Gastrocnemius medialis (tissue), 4 donors: Measurements from ENCODE around the gene PROCA1. TPM values are rescaled to one million over a fixed set of nuclear protein-coding genes. Genes with fewer than 3 reads are reported as not detected.

ENCODE experiments used
- ATAC-seq, 2 donors: fragments of 150-250 bp; one replicate each; pipeline ENCODE4 v1.9.1; 2016
- DNase-seq, 2 donors: peaks; one replicate each; pipeline ENCODE4 v3.0.0-alpha.2; 2019
- H3K27ac ChIP-seq, 4 donors: fragments of 200-600 bp; sonication (generic); 1 replicate in 1 of 4; 2 replicates in 3 of 4; pipeline ENCODE4 v1.5.1; 2016 to 2018; ENCODE audit warnings: mild to moderate bottlenecking in 2 of 4, moderate library complexity in 1 of 4
- H3K27me3 ChIP-seq, 3 donors: fragments of 200-600 bp; sonication (generic) in 2 of 3; 1 replicate in 1 of 3; 2 replicates in 2 of 3; pipeline versions ENCODE4 v1.5.1 to v1.6.0; 2016 to 2019; ENCODE audit warnings: mild to moderate bottlenecking in 1 of 3, moderate library complexity in 1 of 3
- H3K36me3 ChIP-seq, 2 donors: fragments of 200-600 bp; sonication (generic) in 1 of 2; one replicate each; pipeline ENCODE4 v1.5.1; 2017 to 2018
- H3K4me1 ChIP-seq, 2 donors: fragments of 200-600 bp; sonication (generic) in 1 of 2; one replicate each; pipeline ENCODE4 v1.5.1; 2016 to 2017; ENCODE audit warnings: mild to moderate bottlenecking in 2 of 2
- H3K4me3 ChIP-seq, 4 donors: fragments of 200-600 bp; sonication (generic) in 3 of 4; 1 replicate in 1 of 4; 2 replicates in 3 of 4; pipeline ENCODE4 v1.5.1; 2016 to 2019; ENCODE audit warnings: mild to moderate bottlenecking in 2 of 4
- H3K9me3 ChIP-seq, 3 donors: fragments of 200-600 bp; sonication (generic) in 2 of 3; 1 replicate in 1 of 3; 2 replicates in 2 of 3; pipeline ENCODE4 v1.5.1; 2016 to 2019
- POLR2A ChIP-seq, 2 donors: fragments of 450-650 bp; IDR thresholded peaks; one replicate each; pipeline ENCODE4 v1.6.1; 2017; ENCODE audit warnings: antibody characterized with exemption in 2 of 2, mild to moderate bottlenecking in 2 of 2, moderate library complexity in 2 of 2
- in situ Hi-C, 4 donors: fragments of 200-750 bp; cut with MboI; loops; one replicate each; pipeline versions ENCODE4 v1.15.0 to v1.8.0; 2017; ENCODE audit warnings: low sequenced_read_pairs in 4 of 4
- intact Hi-C: fragments of 100-400 bp; cut with DNase I; formaldehyde crosslinking; loops from one replicate; pipeline ENCODE4 v1.15.1; 2023; ENCODE audit warnings: low total_unique reads
- total RNA-seq, 4 donors: library from RNA; depleted of rRNA; stranded (reverse); fragments of >200 nt; gene quantifications; one replicate each; pipeline versions ENCODE4 v1.1.0 to v1.2.3, GENCODE V29; 2016
- TF ChIP-seq, protein P1 (sequence below), 5 experiments: fragments of 450-650 bp in 3 of 5; fragments of 200-600 bp in 2 of 5; sonication (generic) in 2 of 5; IDR thresholded peaks in 4 of 5; conservative IDR thresholded peaks in 1 of 5; 1 replicate in 4 of 5; 2 replicates in 1 of 5; pipeline ENCODE4 v1.5.1; 2016 to 2019; ENCODE audit warnings: antibody characterized with exemption in 5 of 5, mild to moderate bottlenecking in 3 of 5, moderate library complexity in 3 of 5

Gene PROCA1
- total RNA-seq, 4 donors from 2014 or later, result 0.42 to 1.6 (median 0.49) TPM; not detected in 1

DNA sequence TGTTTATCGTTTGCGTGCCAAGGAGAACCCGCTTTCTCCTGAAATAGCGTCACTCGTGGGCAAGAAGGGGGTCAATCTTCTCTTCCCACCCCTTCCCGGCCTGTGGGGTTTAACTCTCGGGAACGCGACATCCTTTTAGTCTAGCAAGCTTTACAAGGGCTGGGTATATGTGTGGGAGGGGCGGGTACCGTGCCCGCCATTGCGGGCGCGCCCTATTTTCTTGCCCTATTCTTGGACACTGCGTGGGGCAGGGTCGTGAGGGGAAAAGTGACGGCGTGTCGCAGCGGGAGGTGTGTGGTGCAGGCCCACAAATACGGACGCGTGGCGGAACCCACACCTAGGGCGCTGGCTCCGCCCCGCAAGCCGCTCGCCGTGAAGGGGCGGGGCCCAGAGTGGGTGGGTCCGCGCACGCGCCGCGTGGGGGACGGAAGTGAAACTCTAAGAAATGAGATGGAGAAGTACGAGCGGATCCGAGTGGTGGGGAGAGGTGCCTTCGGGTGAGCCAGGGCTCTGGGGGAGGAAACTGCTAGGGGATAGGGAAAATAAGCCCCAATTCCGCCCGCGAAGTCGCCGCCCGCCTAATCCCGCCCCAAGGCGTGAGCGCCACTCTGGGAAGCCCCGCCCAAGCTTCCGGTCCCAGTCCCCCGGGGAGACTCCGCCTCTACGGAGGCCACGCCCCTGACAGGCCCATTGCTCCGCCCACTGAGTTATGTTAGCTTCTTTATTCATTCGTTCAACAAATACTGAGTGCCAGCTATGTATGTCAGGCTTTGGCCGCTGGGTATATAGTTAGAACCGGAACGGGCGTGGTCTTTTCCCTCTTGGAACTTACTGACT lies 16.9 kb upstream of the PROCA1 start, which contains the start of gene NEK8:
NEK8 (plus strand) TSS at position 425 of the 837 bp plus-strand sequence; CDS start at position 451, 26 bp downstream.
- ATAC-seq, result peak; percentile 79 to 82
- in situ Hi-C loops, result no loop called here

DNA sequence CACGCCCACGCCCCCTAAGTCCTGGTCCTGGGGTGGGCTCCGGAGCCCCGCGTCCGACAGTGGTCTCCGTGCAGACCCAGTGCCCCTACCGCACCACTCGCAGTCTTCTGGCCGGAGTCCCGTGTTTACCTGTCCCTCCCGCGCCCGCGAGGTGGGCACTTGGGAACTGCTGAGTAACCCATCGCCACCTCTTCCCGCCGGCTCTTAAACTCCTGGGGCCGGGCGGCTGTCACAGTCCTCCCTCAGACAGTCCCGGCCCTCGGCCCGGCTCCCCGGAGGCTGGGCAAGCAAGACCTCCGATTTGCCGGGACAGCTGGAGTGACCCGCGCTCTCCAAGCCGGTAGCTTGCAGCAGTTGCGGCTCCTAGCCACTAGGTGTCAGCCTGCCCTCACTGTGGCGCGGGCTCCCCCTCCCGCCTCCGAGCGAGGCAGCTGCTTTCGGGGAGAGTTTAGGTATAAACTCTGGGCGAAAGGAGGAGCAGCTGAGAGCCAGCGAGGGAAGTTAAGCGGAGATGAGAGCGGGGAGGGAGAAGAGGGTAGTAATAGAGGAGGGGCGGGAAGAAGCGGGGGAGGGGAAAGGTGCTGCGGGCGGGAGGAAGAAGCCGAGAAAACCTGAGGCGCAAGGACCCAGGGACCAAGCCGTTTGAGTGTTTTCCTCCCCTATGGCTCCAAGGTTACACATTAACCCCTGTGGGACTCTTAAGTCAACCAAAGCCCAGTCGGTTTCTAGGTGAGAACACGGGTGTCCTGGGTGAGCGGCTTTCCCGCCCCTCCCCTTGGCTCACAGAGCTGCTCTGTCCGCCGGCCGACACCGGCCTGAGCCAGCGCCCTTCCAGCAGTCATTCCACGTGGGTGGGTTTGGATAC lies 15.2 kb upstream of the PROCA1 start:
- Histone ChIP-seq H3K4me3 (peak overlapping the region; percentile 70 to 92 (median 80)), H3K36me3 (peaks cover 6 to 30% of the 10 kb centered on the region in 2 donors), H3K27me3 (no peaks in the 10 kb centered on the region), H3K27ac (peak overlapping the region; percentile 56 to 99 (median 98)), H3K9me3 (no peaks in the 10 kb centered on the region), H3K4me1 (peaks cover 30 to 32% of the 10 kb centered on the region in 2 donors)
- intact Hi-C loops, result loop anchor here (1.0 to 5.0 kb wide), 5 partner anchors 16 to 385 kb away; partner anchors contain the start of gene FLOT2
- peak; percentile 59 to 65 for ATAC-seq
- TF ChIP-seq POLR2A (IDR thresholded peaks at IDR 0.05), result no peak
- TF ChIP-seq, protein P1, sequence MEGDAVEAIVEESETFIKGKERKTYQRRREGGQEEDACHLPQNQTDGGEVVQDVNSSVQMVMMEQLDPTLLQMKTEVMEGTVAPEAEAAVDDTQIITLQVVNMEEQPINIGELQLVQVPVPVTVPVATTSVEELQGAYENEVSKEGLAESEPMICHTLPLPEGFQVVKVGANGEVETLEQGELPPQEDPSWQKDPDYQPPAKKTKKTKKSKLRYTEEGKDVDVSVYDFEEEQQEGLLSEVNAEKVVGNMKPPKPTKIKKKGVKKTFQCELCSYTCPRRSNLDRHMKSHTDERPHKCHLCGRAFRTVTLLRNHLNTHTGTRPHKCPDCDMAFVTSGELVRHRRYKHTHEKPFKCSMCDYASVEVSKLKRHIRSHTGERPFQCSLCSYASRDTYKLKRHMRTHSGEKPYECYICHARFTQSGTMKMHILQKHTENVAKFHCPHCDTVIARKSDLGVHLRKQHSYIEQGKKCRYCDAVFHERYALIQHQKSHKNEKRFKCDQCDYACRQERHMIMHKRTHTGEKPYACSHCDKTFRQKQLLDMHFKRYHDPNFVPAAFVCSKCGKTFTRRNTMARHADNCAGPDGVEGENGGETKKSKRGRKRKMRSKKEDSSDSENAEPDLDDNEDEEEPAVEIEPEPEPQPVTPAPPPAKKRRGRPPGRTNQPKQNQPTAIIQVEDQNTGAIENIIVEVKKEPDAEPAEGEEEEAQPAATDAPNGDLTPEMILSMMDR (IDR thresholded peaks at IDR 0.05 in 4 of 5, conservative IDR thresholded peaks at IDR 0.05 in 1 of 5), result peak; percentile 98 to 100 (median 99)
- in situ Hi-C loops, result no loop called here
- peak; percentile 77 to 82 for DNase-seq

More for the DNA sequence above, 16.9 kb upstream of the PROCA1 start, which contains the start of gene NEK8:
- Histone ChIP-seq H3K36me3 (peaks cover 3 to 13% of the 10 kb centered on the region in 2 donors), H3K9me3 (no peaks in the 10 kb centered on the region), H3K27ac (peak within 1 kb of the TSS; percentile 90 to 99 (median 98)), H3K4me3 (peak within 1 kb of the TSS; percentile 70 to 92 (median 80)), H3K4me1 (peaks cover 19 to 21% of the 10 kb centered on the region in 2 donors), H3K27me3 (no peaks in the 10 kb centered on the region)
- TF ChIP-seq, protein P1 (IDR thresholded peaks at IDR 0.05 in 4 of 5, conservative IDR thresholded peaks at IDR 0.05 in 1 of 5), result no peak
- peak; percentile 67 to 77 for TF ChIP-seq POLR2A (IDR thresholded peaks at IDR 0.05)
- intact Hi-C loops, result loop anchor here (1.0 to 5.0 kb wide), 5 partner anchors 34 to 384 kb away; partner anchors contain the start of genes FLOT2 and PHF12
- DNase-seq, result peak; percentile 88 to 94

DNA sequence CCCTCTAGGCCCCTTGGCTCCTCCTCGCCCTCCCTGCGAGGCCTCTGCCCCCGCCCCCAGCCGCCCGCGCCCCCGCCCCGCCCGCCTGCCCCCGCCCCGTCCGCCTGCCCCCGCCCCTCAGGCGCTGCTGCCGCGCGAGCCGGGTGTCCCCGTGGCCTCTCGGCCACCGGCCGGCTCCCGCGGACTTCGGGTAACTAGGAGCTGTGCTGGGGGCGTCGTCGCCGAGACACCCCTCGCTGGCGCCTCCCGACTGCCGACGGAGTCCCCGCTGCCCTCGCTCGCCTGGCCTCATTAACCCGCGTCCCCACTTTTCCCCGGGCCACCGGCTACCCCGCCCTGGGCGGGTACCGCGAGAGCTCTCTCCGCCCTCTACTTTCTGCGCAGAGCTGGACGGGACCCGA lies 14.5 kb upstream of the PROCA1 start, which contains the start of gene TLCD1:
TLCD1 (minus strand) TSS at position 8 of the 401 bp plus-strand sequence. CDS start 136 bp downstream, outside the sequence.
- TF ChIP-seq, protein P1 (IDR thresholded peaks at IDR 0.05 in 4 of 5, conservative IDR thresholded peaks at IDR 0.05 in 1 of 5), result no peak
- no peak for TF ChIP-seq POLR2A (IDR thresholded peaks at IDR 0.05)
- Histone ChIP-seq H3K9me3 (no peaks in the 10 kb centered on the region), H3K36me3 (peaks cover 6 to 36% of the 10 kb centered on the region in 2 donors), H3K4me3 (peak within 1 kb of the TSS; percentile 70 to 92 (median 80)), H3K4me1 (peaks cover 37 to 38% of the 10 kb centered on the region in 2 donors), H3K27ac (peak within 1 kb of the TSS; percentile 56 to 99 (median 98)), H3K27me3 (no peaks in the 10 kb centered on the region)
- in situ Hi-C loops, result no loop called here
- intact Hi-C loops, result loop anchor here (1.0 to 5.0 kb wide), 4 partner anchors 24 to 386 kb away; partner anchors contain the start of gene FLOT2
- DNase-seq (no peak), ATAC-seq (peak; percentile 17 to 25)

DNA sequence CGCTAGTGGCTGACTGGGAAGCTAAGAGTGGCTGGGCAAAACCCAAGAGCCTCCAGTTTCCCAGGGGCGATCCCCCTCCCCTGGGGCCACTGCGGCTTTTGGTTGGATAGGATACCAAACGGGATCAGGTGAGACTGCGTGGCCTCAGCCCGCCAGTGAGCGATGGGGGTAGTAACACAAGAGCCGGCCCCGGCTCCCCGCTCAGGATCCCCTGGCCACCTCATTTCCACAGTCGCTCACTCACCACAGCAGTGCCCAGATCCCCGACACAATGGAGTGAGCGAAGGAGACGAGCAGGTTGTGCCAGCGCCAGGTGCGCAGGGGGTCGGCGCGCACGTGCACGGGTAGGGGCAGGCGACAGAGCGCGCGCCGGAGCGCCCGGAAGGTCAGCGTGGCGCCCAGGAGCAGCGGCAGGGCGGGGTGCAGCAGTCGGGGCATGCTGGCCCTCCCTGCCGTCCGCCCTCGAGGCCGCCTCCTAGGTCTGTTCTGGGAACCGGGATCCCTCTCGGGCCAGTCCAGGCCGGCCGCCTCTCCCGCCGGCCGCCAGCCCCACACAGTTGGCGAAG lies 14.1 kb upstream of the PROCA1 start:
- ATAC-seq, result no peak
- TF ChIP-seq, protein P1 (IDR thresholded peaks at IDR 0.05 in 4 of 5, conservative IDR thresholded peaks at IDR 0.05 in 1 of 5), result no peak
- TF ChIP-seq POLR2A (IDR thresholded peaks at IDR 0.05), result peak in 1 of 2 donors; percentile 30
- no peak for DNase-seq
- Histone ChIP-seq H3K4me3 (peak overlapping the region; percentile 70 to 92 (median 80)), H3K27me3 (no peaks in the 10 kb centered on the region), H3K4me1 (peaks cover 41 to 43% of the 10 kb centered on the region in 2 donors), H3K9me3 (no peaks in the 10 kb centered on the region), H3K36me3 (peaks cover 6 to 41% of the 10 kb centered on the region in 2 donors), H3K27ac (peak overlapping the region in 2 of 4 donors; percentile 31 to 98)
- in situ Hi-C loops, result no loop called here
- intact Hi-C loops, result loop anchor here (1.0 to 5.0 kb wide), 4 partner anchors 25 to 387 kb away; partner anchors contain the start of gene FLOT2
